T-helper 2 cell treated with Interferon-gamma antibody and Interleukin-4, amounts not matched to agents 5 μg/mL and 100 μg/mL, for 36 hours (primary cell): ENCODE results near the gene CDKN2B.

ENCODE experiments used
- DNase-seq: peaks from one replicate; pipeline ENCODE4 v3.0.0; 2021; ENCODE audit warnings: low spot score
- H3K27ac Mint-ChIP-seq: one replicate; pipeline ENCODE4 v1.8.0; 2021; ENCODE audit warnings: mild to moderate bottlenecking, mixed read lengths
- H3K27me3 Mint-ChIP-seq: one replicate; pipeline ENCODE4 v1.8.0; 2021; ENCODE audit warnings: low read depth, mixed read lengths
- H3K36me3 Mint-ChIP-seq: one replicate; pipeline ENCODE4 v1.8.0; 2021; ENCODE audit warnings: low read depth, mixed read lengths
- H3K4me1 Mint-ChIP-seq: one replicate; pipeline ENCODE4 v1.8.0; 2021; ENCODE audit warnings: low read depth, mixed read lengths
- H3K4me3 Mint-ChIP-seq: one replicate; pipeline ENCODE4 v1.8.0; 2022; ENCODE audit warnings: mild to moderate bottlenecking, moderate library complexity, mixed read lengths
- H3K9me3 Mint-ChIP-seq: one replicate; pipeline ENCODE4 v1.8.0; 2021; ENCODE audit warnings: mixed read lengths

Gene CDKN2B

DNA sequence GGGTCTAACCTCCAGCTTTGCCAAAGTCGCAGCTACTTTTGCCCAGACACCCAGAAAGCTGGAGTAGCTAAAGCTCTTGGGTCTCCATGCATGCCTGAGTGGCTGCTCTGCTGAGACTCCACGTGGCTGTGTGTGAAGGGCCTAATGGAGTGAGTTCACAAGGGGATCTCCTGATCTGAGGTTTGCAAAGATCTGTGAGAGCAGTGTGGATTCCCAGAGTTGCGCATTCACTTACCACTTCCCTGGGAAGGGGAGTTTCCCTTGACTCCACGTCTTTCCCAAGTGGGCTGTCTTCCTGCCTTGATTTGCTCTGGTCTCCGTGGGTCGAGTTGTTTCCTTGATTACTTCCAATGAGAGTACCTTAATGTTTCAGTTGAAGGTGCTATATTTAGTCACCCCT lies 17.6 kb upstream of the CDKN2B start:
- Mint-ChIP-seq H3K9me3 (peaks cover 4% of the 10 kb centered on the region), H3K4me3 (no peak overlapping the region), H3K27me3 (peaks cover 37% of the 10 kb centered on the region), H3K36me3 (peaks cover 5% of the 10 kb centered on the region), H3K4me1 (peaks cover 18% of the 10 kb centered on the region), H3K27ac (no peak overlapping the region)
- DNase-seq: no peak

DNA sequence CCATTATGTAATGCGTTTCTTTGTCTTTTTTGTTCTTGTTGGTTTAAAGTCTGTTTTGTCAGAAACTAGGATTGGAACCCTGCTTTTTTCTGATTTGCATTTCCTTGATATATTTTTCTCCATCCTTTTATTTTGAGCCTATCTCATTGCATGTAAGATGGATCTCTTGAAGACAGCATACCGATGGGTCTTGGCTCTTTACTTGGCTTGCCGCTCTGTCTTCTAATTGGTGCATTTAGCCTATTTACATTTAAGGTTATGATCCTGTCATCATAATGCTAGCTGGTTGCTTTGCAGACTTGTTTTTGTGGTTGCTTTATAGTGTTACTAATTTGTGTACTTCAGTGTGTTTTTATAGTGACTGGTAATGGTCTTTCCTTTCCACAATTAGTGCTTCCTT lies 13.3 kb upstream of the CDKN2B start:
- Mint-ChIP-seq H3K4me1 (peaks cover 3% of the 10 kb centered on the region), H3K27ac (no peak overlapping the region), H3K36me3 (peaks cover 5% of the 10 kb centered on the region), H3K4me3 (no peak overlapping the region), H3K27me3 (peaks cover 69% of the 10 kb centered on the region), H3K9me3 (peaks cover 20% of the 10 kb centered on the region)
- DNase-seq: no peak

DNA sequence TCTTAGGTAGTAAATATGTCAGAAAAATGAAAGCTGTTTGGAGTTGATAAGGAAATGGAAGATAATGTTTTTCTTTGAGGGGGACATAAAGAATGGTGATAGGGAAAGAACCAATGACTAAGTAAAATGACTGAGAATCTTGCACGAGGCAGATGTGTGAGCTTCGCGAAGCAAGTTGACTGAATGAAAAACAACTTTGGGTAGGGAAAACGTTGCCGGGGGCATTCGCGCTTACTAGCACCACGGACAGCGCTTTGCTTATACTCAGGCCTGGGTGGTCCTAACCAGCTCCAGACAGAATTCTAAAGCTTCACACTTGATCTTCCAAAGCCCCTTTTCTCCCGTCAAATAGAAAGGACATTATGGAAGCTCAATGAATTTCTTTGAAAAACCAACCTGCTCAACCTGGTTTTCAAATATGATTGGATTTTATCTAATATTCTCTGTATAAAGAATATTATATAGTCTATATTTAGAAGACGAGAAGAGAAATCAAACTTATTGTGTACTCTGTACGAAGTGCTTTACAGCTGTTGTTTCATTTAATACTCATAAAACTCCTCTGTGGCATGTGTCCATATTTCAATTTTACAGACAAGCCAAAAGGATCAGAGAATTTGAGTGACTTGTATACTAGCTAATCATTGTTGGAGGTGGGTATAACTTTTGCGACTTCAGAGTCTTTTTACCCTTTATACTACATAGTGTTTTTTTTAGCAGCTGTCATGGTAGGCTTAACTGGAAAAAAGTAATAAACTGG lies 1.9 kb upstream of the CDKN2B start:
- Mint-ChIP-seq H3K36me3 (peaks cover 9% of the 10 kb centered on the region), H3K4me1 (peaks cover 17% of the 10 kb centered on the region), H3K4me3 (no peak overlapping the region), H3K9me3 (no peaks in the 10 kb centered on the region), H3K27ac (no peak overlapping the region), H3K27me3 (peaks cover 53% of the 10 kb centered on the region)
- no peak for DNase-seq

DNA sequence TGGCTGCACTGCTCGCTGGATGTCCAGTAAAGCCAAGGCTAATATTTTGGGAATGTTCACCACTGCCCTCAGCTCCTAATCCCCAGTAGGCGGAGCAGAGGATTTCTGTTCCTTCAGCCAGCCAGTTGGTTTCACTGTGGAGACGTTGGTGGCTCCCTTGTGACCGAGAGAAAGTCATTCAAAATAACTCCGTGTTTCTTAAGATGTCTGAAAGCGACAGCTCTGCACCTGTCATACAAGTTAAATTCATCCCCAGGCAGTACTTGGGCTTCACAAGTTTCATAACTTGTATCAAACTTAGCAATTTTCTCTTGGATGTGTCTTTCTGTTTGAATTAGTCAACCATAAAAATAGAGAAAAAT lies 382 bp upstream of the CDKN2B start:
- DNase-seq: no peak
- H3K4me3 Mint-ChIP-seq: peak overlapping the region; percentile 90
- H3K27ac Mint-ChIP-seq: peak overlapping the region; percentile 31
- H3K27me3 Mint-ChIP-seq: peaks cover 68% of the 10 kb centered on the region
- no peaks in the 10 kb centered on the region for H3K9me3 Mint-ChIP-seq
- peaks cover 29% of the 10 kb centered on the region for H3K4me1 Mint-ChIP-seq
- peaks cover 20% of the 10 kb centered on the region for H3K36me3 Mint-ChIP-seq

DNA sequence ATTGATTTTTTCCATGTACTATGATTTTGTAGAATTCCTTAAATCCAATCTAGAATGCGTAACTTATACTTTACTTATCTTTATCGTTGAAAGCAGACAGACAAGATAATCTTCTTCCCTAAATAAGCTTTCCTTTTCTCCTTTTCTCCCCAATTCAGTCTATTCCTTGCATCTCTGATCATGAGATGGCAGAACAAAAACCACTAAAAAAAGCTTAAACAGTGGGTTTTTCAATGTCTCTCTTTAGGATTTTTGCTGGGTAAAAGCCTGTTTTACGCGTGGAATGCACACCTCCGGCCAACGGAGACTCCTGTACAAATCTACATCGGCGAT lies 755 bp downstream of the CDKN2B start:
- Mint-ChIP-seq H3K4me1 (peaks cover 31% of the 10 kb centered on the region), H3K27ac (no peak overlapping the region), H3K9me3 (no peaks in the 10 kb centered on the region), H3K4me3 (peak overlapping the region; percentile 90), H3K36me3 (peaks cover 17% of the 10 kb centered on the region), H3K27me3 (peaks cover 74% of the 10 kb centered on the region)
- DNase-seq: no peak

DNA sequence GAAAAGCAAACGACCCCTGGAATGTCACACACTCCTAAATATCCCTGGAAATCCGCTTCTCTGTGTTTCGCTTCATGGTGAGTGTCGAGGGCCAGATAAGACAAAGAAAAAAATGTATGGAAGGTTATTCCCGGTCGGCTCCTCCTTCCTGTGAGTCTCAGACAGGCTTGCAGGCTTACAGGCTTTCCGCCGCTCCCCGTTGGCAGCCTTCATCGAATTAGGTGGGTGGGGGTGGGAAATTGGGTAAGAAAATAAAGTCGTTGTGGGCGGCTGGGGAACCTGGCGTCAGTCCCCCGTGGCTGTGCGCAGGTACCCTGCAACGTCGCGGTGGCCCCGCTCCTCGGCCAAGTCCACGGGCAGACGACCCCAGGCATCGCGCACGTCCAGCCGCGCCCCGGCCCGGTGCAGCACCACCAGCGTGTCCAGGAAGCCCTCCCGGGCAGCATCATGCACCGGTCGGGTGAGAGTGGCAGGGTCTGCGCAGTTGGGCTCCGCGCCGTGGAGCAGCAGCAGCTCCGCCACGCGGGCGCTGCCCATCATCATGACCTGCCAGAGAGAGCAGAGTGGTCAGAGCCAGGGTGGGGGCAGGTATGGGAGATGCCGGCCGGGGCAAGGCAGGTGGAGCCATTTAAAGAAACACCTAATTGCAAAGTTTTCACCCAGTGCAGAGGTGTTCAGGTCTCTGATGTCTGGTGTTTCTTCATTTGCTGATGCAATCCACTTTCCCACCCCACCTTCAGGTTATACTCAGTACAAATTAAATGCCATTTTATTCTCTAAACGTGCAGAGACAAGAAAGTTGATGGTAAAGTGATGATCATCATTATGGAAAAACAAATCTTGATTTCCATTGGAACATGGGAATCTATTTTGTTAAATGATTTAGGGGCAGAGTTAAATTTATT lies 3.2 kb downstream of the CDKN2B start:
- Mint-ChIP-seq H3K27me3 (peaks cover 80% of the 10 kb centered on the region), H3K36me3 (peaks cover 14% of the 10 kb centered on the region), H3K9me3 (no peaks in the 10 kb centered on the region), H3K4me3 (peak overlapping the region; percentile 49), H3K27ac (no peak overlapping the region), H3K4me1 (peaks cover 31% of the 10 kb centered on the region)
- no peak for DNase-seq

DNA sequence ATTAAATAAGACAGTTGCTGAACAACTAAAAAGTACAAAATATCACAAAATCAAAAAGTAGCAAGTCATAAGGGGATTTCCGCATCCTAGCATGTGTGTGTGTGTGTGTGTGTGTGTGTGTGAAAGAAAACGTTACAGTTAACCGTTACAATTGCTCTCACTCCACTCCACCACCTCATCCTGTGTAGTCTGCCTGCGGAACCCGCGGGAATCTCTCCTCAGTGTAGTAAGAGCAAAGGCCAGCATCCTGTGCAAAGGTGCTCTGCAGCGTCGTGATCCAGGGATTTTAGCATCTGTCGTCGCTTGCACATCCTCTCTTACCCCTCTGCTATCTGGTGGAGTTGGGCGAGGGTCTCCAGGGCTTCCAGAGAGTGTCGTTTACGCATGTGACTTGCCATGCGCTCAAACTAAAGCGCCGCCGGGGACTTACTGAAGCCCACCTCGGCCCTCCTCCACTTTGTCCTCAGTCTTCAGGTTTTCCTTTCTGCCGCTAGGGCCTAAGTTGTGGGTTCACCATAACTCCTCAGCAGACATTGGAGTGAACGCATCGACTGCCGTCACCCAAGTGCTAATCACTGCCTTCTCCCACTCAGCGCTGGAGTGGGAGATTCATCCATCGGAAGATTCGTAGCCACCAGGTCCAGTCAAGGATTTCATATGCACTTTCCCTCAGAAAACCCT lies 3.9 kb downstream of the CDKN2B start:
- no peak overlapping the region for H3K27ac Mint-ChIP-seq
- no peak for DNase-seq
- H3K27me3 Mint-ChIP-seq: peaks cover 77% of the 10 kb centered on the region
- no peaks in the 10 kb centered on the region for H3K9me3 Mint-ChIP-seq
- peak overlapping the region; percentile 49 for H3K4me3 Mint-ChIP-seq
- H3K4me1 Mint-ChIP-seq: peaks cover 28% of the 10 kb centered on the region
- H3K36me3 Mint-ChIP-seq: peaks cover 14% of the 10 kb centered on the region

DNA sequence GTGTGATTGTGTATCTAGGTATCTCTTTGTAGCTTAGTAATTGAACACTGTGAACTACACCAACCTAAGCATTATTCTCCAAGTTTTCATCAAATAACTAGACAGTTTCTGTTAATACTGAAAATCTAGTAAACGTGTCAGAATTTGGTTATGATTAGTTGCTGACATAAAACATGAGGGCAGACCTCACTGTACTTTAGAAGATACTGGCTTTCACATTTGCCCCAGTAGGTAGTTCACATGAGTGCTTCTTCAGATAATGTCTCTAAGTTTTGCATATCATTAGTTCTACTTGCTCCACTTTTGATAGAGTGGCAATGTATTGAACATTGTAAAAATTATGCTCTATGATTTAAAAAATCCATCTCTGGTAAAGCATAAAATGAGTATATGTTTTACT lies 7.1 kb downstream of the CDKN2B start:
- peaks cover 14% of the 10 kb centered on the region for H3K36me3 Mint-ChIP-seq
- no peak overlapping the region for H3K4me3 Mint-ChIP-seq
- no peak for DNase-seq
- no peak overlapping the region for H3K27ac Mint-ChIP-seq
- H3K27me3 Mint-ChIP-seq: peaks cover 73% of the 10 kb centered on the region
- no peaks in the 10 kb centered on the region for H3K9me3 Mint-ChIP-seq
- H3K4me1 Mint-ChIP-seq: peaks cover 18% of the 10 kb centered on the region

DNA sequence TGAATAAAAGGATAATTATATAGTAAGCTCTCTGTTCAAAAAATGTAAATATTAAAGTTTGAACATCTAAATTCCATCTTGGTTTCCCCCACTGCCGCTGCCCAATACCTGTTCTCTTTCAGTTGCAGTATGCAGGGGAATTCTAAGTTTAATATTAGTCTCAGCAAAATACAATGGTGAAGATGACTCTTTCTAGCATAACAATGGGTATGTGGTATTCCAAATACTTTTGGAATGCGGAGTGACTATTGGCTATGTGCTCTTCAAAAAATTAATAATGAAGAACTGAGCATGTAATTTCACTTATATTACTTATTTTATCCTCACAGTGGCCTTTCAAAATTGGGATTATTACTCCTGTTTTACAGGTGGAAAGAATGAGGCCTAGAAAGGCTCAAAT lies 11.1 kb downstream of the CDKN2B start:
- H3K36me3 Mint-ChIP-seq: peaks cover 7% of the 10 kb centered on the region
- no peak overlapping the region for H3K27ac Mint-ChIP-seq
- peaks cover 55% of the 10 kb centered on the region for H3K27me3 Mint-ChIP-seq
- no peaks in the 10 kb centered on the region for H3K9me3 Mint-ChIP-seq
- H3K4me3 Mint-ChIP-seq: no peak overlapping the region
- H3K4me1 Mint-ChIP-seq: peaks cover 15% of the 10 kb centered on the region
- no peak for DNase-seq

DNA sequence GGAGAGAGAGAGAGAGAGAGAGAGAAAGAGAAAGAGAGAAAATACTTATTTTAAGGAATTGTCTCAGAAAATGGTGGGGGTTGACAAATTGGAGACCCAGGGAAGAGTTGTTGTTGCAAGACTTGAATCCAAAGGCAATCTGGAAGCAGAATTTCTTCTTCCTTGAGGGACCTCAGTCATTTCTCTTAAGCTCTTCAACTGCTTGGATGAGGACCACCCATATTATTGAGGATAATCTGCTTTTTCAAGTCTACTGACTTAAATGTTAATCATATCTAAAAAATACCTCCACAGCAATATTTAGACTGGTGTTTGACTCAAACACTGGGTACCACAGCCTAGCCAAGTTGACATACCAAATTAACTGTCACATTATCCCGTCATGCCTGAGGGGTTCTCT lies 11.6 kb downstream of the CDKN2B start:
- H3K27me3 Mint-ChIP-seq: peaks cover 52% of the 10 kb centered on the region
- no peak overlapping the region for H3K4me3 Mint-ChIP-seq
- H3K36me3 Mint-ChIP-seq: peaks cover 7% of the 10 kb centered on the region
- DNase-seq: no peak
- no peaks in the 10 kb centered on the region for H3K9me3 Mint-ChIP-seq
- H3K27ac Mint-ChIP-seq: no peak overlapping the region
- H3K4me1 Mint-ChIP-seq: peaks cover 15% of the 10 kb centered on the region

DNA sequence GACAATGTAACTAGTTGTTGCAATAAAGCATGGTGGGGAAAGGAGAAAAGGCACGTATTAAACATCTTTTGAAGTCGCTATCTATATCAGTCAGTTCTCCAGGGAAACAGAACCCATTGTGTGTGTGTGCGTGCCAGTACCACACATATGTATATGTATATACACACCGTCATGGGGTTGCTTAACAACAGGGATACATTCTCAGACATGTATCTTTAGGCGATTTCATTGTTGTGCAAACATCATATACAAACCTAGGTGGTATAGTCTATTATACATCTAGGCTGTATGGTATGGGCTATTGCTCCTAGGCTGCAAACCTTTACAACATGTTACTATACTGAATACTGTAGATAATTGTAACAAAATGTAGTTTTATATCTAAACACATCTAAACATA lies 12.2 kb downstream of the CDKN2B start:
- peak overlapping the region; percentile 96 for H3K4me3 Mint-ChIP-seq
- H3K27me3 Mint-ChIP-seq: peaks cover 47% of the 10 kb centered on the region
- H3K36me3 Mint-ChIP-seq: peaks cover 7% of the 10 kb centered on the region
- no peaks in the 10 kb centered on the region for H3K9me3 Mint-ChIP-seq
- no peak for DNase-seq
- H3K27ac Mint-ChIP-seq: no peak overlapping the region
- peaks cover 15% of the 10 kb centered on the region for H3K4me1 Mint-ChIP-seq

DNA sequence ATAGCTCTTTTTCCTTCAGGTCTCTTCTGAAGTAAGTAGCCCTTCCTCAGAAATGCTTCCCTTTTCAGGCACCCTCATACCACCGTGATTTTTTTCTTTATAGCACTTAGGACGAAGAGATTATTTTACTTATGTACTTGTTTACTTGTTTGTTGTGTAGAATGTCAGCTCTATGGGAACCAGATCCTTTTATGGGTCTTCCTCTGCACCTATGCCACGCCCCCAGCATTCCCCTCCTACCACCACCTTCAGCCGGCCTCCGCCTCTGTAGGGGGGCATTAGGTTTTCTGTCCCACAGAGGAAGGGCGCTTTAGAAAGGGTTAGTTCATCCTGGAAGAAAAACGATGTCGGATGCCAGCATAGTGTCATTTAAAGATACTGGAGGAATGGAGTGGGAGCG lies 12.7 kb downstream of the CDKN2B start:
- Mint-ChIP-seq H3K27me3 (peaks cover 42% of the 10 kb centered on the region), H3K4me3 (peak overlapping the region; percentile 96), H3K9me3 (no peaks in the 10 kb centered on the region), H3K27ac (peak overlapping the region; percentile 38), H3K4me1 (peaks cover 18% of the 10 kb centered on the region), H3K36me3 (peaks cover 7% of the 10 kb centered on the region)
- no peak for DNase-seq

DNA sequence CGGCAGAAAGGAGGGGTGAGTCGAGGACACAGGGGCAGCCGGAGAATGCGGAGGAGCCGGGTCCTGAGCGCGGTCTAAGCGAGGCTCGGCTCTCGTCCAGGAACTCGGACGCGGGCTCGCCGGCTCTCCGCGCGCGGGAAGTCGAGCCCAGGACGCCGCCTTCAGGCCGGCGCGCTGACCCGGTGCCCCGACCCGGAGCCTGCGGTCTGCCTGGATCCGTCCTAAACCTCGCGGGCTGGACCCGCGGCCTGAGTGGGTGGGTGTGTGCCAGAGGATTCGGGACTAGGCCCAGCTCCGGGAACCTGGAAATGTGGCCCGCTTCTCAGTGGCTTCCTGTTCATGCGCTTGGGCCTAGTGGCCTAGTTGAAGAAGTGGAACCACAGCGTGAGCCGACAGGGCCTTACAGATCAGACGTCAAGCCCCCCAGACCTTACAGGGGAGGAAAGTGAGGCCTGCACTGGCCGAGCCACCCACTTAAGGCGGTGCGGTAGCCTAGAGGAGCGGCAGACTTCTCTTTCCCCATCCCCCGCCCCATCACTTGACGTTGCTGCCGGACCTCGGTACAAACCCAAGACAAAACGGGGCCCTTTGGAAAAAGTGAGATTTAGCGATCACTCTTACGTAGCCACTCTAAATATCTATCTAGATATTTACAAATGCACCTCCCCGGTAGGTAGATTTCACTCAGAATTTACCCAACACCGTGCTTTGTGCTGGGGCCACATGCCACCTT lies 13.3 kb downstream of the CDKN2B start:
- Mint-ChIP-seq H3K27me3 (peaks cover 36% of the 10 kb centered on the region), H3K9me3 (no peaks in the 10 kb centered on the region), H3K27ac (peak overlapping the region; percentile 100), H3K4me1 (peaks cover 20% of the 10 kb centered on the region), H3K36me3 (peaks cover 10% of the 10 kb centered on the region), H3K4me3 (peak overlapping the region; percentile 96)
- no peak for DNase-seq
